Caco-2 (cell line): Measurements from ENCODE around the gene ANGPTL4. TPM values are rescaled to one million over a fixed set of nuclear protein-coding genes. Genes with fewer than 3 reads are reported as not detected.
A peak's percentile ranks its signal among the peaks of the same experiment; 100 is the strongest.
"Not testable (repeated sequence)": the region's sequence is repeated elsewhere in the genome, so short reads cannot be mapped to it uniquely, and the experiment has no call there.

Source experiments
- BruUV-seq: library from RNA; stranded (reverse); fragments of 400-500 nt; replicated peaks from 2 replicates; lab custom pipeline; 2021; lab: Mats Ljungman, UMichigan
- CTCF ChIA-PET: fragments of 300-600 bp; sonication (Branson Sonifier 250); formaldehyde crosslinking; loops from one replicate; lab custom pipeline; 2022; ENCODE audit warnings: antibody characterized with exemption; lab: Charles Lee
- POLR2A ChIA-PET: fragments of 300-600 bp; sonication (Branson Sonifier 250); formaldehyde crosslinking; loops from one replicate; lab custom pipeline; 2022; ENCODE audit warnings: antibody characterized with exemption; lab: Charles Lee
- DNase-seq, 2 experiments: peaks; one replicate each; pipeline versions ENCODE4 v3.0.0 to v3.0.0-alpha.2; 2020 to 2022
- H3K27me3 ChIP-seq: replicated peaks from 2 replicates; pipeline ENCODE4 v1.6.0; 2011; ENCODE audit warnings: low read length; ENCODE audit not compliant: control insufficient read depth, insufficient read depth
- H3K36me3 ChIP-seq: 2 replicates; pipeline ENCODE4 v1.5.1; 2011; ENCODE audit warnings: low read length; ENCODE audit not compliant: control insufficient read depth, insufficient read depth
- H3K4me1 ChIP-seq: fragments of 250-450 bp; sonication (Bioruptor Pico); 2 replicates; pipeline ENCODE4 v1.5.1; 2020; ENCODE audit warnings: mild to moderate bottlenecking
- H3K4me3 ChIP-seq: 2 replicates; pipeline ENCODE4 v1.5.1; 2011; ENCODE audit warnings: low read depth, mild to moderate bottlenecking, control low read depth, low read length
- H3K9me3 ChIP-seq: fragments of 250-450 bp; sonication (Bioruptor Pico); 2 replicates; pipeline ENCODE4 v1.5.1; 2020; ENCODE audit warnings: mild to moderate bottlenecking, moderate library complexity
- H3K27ac Mint-ChIP-seq: one replicate; pipeline ENCODE4 v1.8.0; 2022; ENCODE audit warnings: mixed read lengths; ENCODE audit not compliant: unreplicated experiment
- H3K27me3 Mint-ChIP-seq: one replicate; pipeline ENCODE4 v1.8.0; 2022; ENCODE audit warnings: mixed read lengths; ENCODE audit not compliant: insufficient read depth, unreplicated experiment
- H3K36me3 Mint-ChIP-seq: one replicate; pipeline ENCODE4 v1.8.0; 2022; ENCODE audit warnings: mild to moderate bottlenecking, mixed read lengths; ENCODE audit not compliant: insufficient read depth, unreplicated experiment
- H3K4me1 Mint-ChIP-seq: one replicate; pipeline ENCODE4 v1.8.0; 2022; ENCODE audit warnings: low read depth, mixed read lengths; ENCODE audit not compliant: unreplicated experiment
- H3K4me3 Mint-ChIP-seq: one replicate; pipeline ENCODE4 v1.8.0; 2022; ENCODE audit warnings: mild to moderate bottlenecking, moderate library complexity, mixed read lengths; ENCODE audit not compliant: unreplicated experiment
- H3K9me3 Mint-ChIP-seq: one replicate; pipeline ENCODE4 v1.8.0; 2022; ENCODE audit warnings: mixed read lengths; ENCODE audit not compliant: unreplicated experiment
- intact Hi-C: fragments of 100-400 bp; cut with micrococcal nuclease; formaldehyde crosslinking; loops from one replicate; pipeline ENCODE4 v1.10.0; 2022; ENCODE audit not compliant: unreplicated experiment
- total RNA-seq: library from RNA; stranded (reverse); gene quantifications from 2 replicates; pipeline ENCODE4 v1.2.3, GENCODE V29; 2022
- TF ChIP-seq, protein P1 (sequence below), 2 experiments: fragments of 200-600 bp in 1 of 2; IDR thresholded peaks; 1 replicate in 1 of 2; 2 replicates in 1 of 2; pipeline versions ENCODE4 v1.5.1 to v1.8.0; 2011 to 2022; ENCODE audit warnings: antibody characterized with exemption in 1 of 2, control low read depth in 1 of 2, inconsistent platforms in 1 of 2, low read depth in 1 of 2, low read length in 1 of 2, mild to moderate bottlenecking in 1 of 2, moderate library complexity in 1 of 2; ENCODE audit not compliant: insufficient read depth in 1 of 2, severe bottlenecking in 1 of 2, unreplicated experiment in 1 of 2

The ANGPTL4 gene
- total RNA-seq, 1 experiment from 2014 or later: 1.2 TPM

- POLR2A ChIA-PET: no interaction called here
- H3K4me1 Mint-ChIP-seq: no peaks in the 10 kb centered on the region
Observed at GRCh38 chr19:8337728-8338127, 26.2 kb upstream of the ANGPTL4 start.

DNA sequence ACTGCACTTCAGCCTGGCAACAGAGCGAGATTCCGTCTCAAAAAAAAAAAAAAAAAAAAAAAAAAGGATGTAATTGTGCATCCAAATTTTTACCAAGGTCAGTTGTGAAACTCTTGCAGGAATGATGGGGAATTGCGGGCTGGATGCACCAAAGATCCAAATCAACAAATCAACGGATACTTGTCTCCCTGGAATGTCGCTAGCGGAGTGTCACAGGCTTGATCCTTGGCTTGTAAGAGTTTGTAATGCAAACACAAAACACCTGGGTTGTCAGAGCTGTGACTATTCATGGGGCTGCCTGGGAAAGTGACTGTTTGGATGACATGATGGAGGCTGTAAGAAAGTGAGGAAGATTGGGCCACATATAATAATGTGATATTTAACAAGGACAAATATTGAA is 25.1 kb upstream of the ANGPTL4 start:
- Histone ChIP-seq H3K27me3 (peaks cover 1% of the 10 kb centered on the region; the same call in 1 of the 2 replicates), H3K4me3 (no peak overlapping the region), H3K36me3 (no peaks in the 10 kb centered on the region), H3K4me1 (peaks cover 10% of the 10 kb centered on the region), H3K9me3 (no peaks in the 10 kb centered on the region)
- no peak overlapping the region for H3K27ac Mint-ChIP-seq
- DNase-seq: no peak
- H3K4me3 Mint-ChIP-seq: no peak overlapping the region
- no peaks in the 10 kb centered on the region for H3K9me3 Mint-ChIP-seq
- H3K36me3 Mint-ChIP-seq: no peaks in the 10 kb centered on the region
- intact Hi-C loops: no loop called here
- TF ChIP-seq, protein P1, sequence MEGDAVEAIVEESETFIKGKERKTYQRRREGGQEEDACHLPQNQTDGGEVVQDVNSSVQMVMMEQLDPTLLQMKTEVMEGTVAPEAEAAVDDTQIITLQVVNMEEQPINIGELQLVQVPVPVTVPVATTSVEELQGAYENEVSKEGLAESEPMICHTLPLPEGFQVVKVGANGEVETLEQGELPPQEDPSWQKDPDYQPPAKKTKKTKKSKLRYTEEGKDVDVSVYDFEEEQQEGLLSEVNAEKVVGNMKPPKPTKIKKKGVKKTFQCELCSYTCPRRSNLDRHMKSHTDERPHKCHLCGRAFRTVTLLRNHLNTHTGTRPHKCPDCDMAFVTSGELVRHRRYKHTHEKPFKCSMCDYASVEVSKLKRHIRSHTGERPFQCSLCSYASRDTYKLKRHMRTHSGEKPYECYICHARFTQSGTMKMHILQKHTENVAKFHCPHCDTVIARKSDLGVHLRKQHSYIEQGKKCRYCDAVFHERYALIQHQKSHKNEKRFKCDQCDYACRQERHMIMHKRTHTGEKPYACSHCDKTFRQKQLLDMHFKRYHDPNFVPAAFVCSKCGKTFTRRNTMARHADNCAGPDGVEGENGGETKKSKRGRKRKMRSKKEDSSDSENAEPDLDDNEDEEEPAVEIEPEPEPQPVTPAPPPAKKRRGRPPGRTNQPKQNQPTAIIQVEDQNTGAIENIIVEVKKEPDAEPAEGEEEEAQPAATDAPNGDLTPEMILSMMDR (IDR thresholded peaks at IDR 0.05; ENCODE audit: insufficient read depth in 1 of 2, low read depth in 1 of 2, low read length in 1 of 2, severe bottlenecking in 1 of 2, unreplicated experiment in 1 of 2): no peak
- no peaks in the 10 kb centered on the region for H3K27me3 Mint-ChIP-seq
- CTCF ChIA-PET: no interaction called here
- H3K4me1 Mint-ChIP-seq: no peaks in the 10 kb centered on the region
- POLR2A ChIA-PET: no interaction called here
- BruUV-seq: no TSS peak

More at GRCh38 chr19:8337728-8338127, 26.2 kb upstream of the ANGPTL4 start:
- H3K27ac Mint-ChIP-seq: no peak overlapping the region
- H3K27me3 ChIP-seq: peaks cover 1% of the 10 kb centered on the region; the same call in 1 of the 2 replicates
- peaks cover 8% of the 10 kb centered on the region for H3K4me1 ChIP-seq
- intact Hi-C loops: no loop called here
- H3K9me3 ChIP-seq: no peaks in the 10 kb centered on the region
- H3K36me3 ChIP-seq: no peaks in the 10 kb centered on the region
- peaks cover 3% of the 10 kb centered on the region for H3K27me3 Mint-ChIP-seq
- BruUV-seq: no TSS peak
- H3K4me3 ChIP-seq: no peak overlapping the region
- H3K36me3 Mint-ChIP-seq: no peaks in the 10 kb centered on the region
- no peak overlapping the region for H3K4me3 Mint-ChIP-seq
- no peak for DNase-seq
- no peaks in the 10 kb centered on the region for H3K9me3 Mint-ChIP-seq
- TF ChIP-seq, protein P1 (IDR thresholded peaks at IDR 0.05; ENCODE audit: insufficient read depth in 1 of 2, low read depth in 1 of 2, low read length in 1 of 2, severe bottlenecking in 1 of 2, unreplicated experiment in 1 of 2): no peak
- CTCF ChIA-PET: no interaction called here

DNA sequence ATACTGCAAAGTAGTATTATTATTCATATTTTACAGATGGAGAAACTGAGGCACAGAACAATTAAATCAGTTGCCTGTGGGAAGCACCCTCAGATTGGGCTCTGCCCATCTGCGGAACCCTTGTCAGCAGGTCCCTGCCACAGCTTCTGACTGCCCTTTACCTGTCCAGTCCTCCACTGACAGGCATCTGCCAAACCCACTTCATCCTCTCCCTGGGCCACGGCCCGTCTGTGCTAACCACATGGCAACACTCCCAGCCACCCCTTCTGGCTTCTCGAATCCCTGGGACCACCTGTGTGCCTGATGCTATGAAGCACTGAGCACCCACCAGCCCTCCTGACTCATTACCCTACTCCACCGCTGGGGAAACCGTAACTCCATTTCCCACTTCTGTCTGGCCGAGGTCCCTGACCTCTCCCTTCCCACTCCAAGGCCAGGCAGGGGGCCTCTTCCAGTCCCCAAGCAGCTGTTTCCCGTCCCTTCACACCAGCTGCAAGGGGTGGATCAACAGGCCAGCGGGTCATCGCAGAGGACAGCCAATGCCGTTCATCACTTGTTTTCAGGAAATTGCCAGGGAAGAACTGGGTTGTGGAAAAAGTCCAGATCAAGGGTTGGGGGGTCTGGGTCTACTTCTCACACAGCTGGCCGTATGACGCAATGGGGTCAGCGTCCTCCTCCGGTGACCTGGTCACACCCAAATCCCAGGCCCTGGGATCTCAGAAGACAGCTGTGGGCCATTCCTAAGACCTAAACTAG is 23.4 kb upstream of the ANGPTL4 start:
- ChIA-PET POLR2A (no interaction called here), CTCF (interaction anchor here (0.6 kb wide), 1 partner anchor 323 kb away, joined by 9 read pairs; no protein-coding TSS in a partner anchor)
- Mint-ChIP-seq H3K4me1 (no peaks in the 10 kb centered on the region), H3K27me3 (no peaks in the 10 kb centered on the region), H3K4me3 (no peak overlapping the region), H3K36me3 (no peaks in the 10 kb centered on the region), H3K9me3 (no peaks in the 10 kb centered on the region), H3K27ac (peak overlapping the region; percentile 40)
- TF ChIP-seq, protein P1 (IDR thresholded peaks at IDR 0.05; ENCODE audit: insufficient read depth in 1 of 2, low read depth in 1 of 2, low read length in 1 of 2, severe bottlenecking in 1 of 2, unreplicated experiment in 1 of 2): peak in 1 of 2 experiments; percentile 8
- H3K36me3 ChIP-seq: no peaks in the 10 kb centered on the region
- peak in 1 of 2 experiments; percentile 41 for DNase-seq
- H3K4me3 ChIP-seq: no peak overlapping the region
- no peaks in the 10 kb centered on the region for H3K9me3 ChIP-seq
- BruUV-seq: no TSS peak
- intact Hi-C loops: no loop called here
- H3K4me1 ChIP-seq: peaks cover 10% of the 10 kb centered on the region
- no peaks in the 10 kb centered on the region for H3K27me3 ChIP-seq

GRCh38 chr19:8341504-8341903 is 22.5 kb upstream of the ANGPTL4 start:
- H3K4me1 Mint-ChIP-seq, H3K27me3 Mint-ChIP-seq, H3K36me3 Mint-ChIP-seq, H3K4me3 Mint-ChIP-seq, DNase-seq, H3K4me3 ChIP-seq, H3K4me1 ChIP-seq, H3K27me3 ChIP-seq, H3K36me3 ChIP-seq, H3K27ac Mint-ChIP-seq, H3K9me3 ChIP-seq, intact Hi-C loops, BruUV-seq, H3K9me3 Mint-ChIP-seq: not testable (repeated sequence)
- POLR2A ChIA-PET: interaction anchor here (0.8 kb wide), 1 partner anchor 49 kb away, joined by 8 read pairs; the partner anchor contains the start of gene RAB11B
- CTCF ChIA-PET: interaction anchor here (0.7 kb wide), 1 partner anchor 164 kb away, joined by 4 read pairs; no protein-coding TSS in a partner anchor
